ENCODE results near the gene FKBP1B. TPM values are rescaled to one million over a fixed set of nuclear protein-coding genes. Genes with fewer than 3 reads are reported as not detected.
A peak's percentile ranks its signal among the peaks of the same experiment; 100 is the strongest.
"Not testable (repeated sequence)": the region's sequence is repeated elsewhere in the genome, so short reads cannot be mapped to it uniquely, and the experiment has no call there.

FKBP1B gene
- total RNA-seq, 1 experiment from 2014 or later, result 15.1 TPM

DNA sequence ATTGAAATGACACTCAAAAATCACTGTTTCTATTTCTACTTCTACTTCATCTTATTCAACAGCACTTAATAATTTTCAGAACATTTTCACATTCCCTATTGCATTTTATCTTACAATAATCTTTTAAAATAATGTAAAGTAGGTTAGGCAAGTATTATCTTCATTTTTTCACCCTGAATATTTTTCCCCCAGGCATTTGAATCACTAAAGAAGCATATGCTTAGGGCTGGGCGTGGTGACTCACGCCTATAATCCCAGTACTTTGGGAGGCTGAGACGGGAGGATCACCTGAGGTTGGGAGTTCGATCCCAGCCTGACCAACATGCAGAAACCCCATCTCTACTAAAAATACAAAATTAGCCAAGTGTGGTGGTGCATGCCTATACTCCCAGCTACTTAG is 9.0 kb upstream of the FKBP1B start:
- Histone ChIP-seq H3K4me1 (replicated peaks) (no peaks in the 10 kb centered on the region), H3K27me3 (replicated peaks) (no peaks in the 10 kb centered on the region), H3K27ac (no peak overlapping the region), H3K36me3 (peaks cover 34% of the 10 kb centered on the region), H3K4me3 (no peak overlapping the region), H3K9me3 (replicated peaks) (no peaks in the 10 kb centered on the region)
- no peak for DNase-seq (ENCODE audit: low read depth in 1 of 2, low spot score in 2 of 2)

GRCh38 chr2:24043133-24043532 is 6.4 kb upstream of the FKBP1B start:
- H3K36me3 ChIP-seq, result peaks cover 17% of the 10 kb centered on the region
- H3K27me3 ChIP-seq (replicated peaks); H3K27ac ChIP-seq; DNase-seq (ENCODE audit: low read depth in 1 of 2, low spot score in 2 of 2); H3K4me3 ChIP-seq; H3K9me3 ChIP-seq (replicated peaks); H3K4me1 ChIP-seq (replicated peaks): not testable (repeated sequence)

- no peaks in the 10 kb centered on the region for H3K9me3 ChIP-seq (replicated peaks)
- no peak for DNase-seq (ENCODE audit: low read depth in 1 of 2, low spot score in 2 of 2)
- peaks cover 13% of the 10 kb centered on the region for H3K4me1 ChIP-seq (replicated peaks)
- H3K27ac ChIP-seq, result no peak overlapping the region
- no peaks in the 10 kb centered on the region; the same call in 1 of the 2 replicates for H3K36me3 ChIP-seq
- no peaks in the 10 kb centered on the region for H3K27me3 ChIP-seq (replicated peaks)
- H3K4me3 ChIP-seq, result peak overlapping the region; percentile 54
These were observed 3.7 kb upstream of the FKBP1B start for GRCh38 chr2:24045511-24046508.

DNA sequence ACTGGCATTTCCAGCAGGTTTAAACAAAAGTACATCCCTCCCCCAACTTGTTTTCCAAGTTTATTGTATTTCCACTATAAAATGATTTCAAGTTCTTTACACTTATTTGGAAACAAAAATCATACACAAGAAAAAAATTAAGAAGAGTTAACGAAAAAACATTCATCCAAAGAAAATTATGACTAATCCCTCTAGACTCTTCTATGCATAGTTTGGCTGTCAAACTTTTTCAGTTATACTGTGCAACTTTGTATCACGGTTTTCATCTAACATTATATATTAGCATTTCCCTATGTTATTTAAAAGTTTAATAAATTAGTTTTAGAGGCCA is 3.0 kb upstream of the FKBP1B start:
- Histone ChIP-seq H3K4me1 (replicated peaks) (peaks cover 13% of the 10 kb centered on the region), H3K9me3 (replicated peaks) (no peaks in the 10 kb centered on the region), H3K27ac (no peak overlapping the region; the same call in 1 of the 2 replicates), H3K27me3 (replicated peaks) (no peaks in the 10 kb centered on the region), H3K36me3 (no peaks in the 10 kb centered on the region; the same call in 1 of the 2 replicates), H3K4me3 (peak overlapping the region; percentile 54)
- no peak for DNase-seq (ENCODE audit: low read depth in 1 of 2, low spot score in 2 of 2)

- Histone ChIP-seq H3K36me3 (no peaks in the 10 kb centered on the region; the same call in 1 of the 2 replicates), H3K27ac (peak within 1 kb of the TSS; percentile 24; the same call in 1 of the 2 replicates)
- DNase-seq (ENCODE audit: low read depth in 1 of 2, low spot score in 2 of 2), result peak; percentile 91 to 98
These were observed 2.4 kb upstream of the FKBP1B start, which contains the start of gene WDCP for GRCh38 chr2:24046930-24047702. WDCP (minus strand) TSS chr2:24047391; CDS start chr2:24039494, 7,897 bp downstream.

GRCh38 chr2:24047703-24048033 is 1.9 kb upstream of the FKBP1B start:
- no peaks in the 10 kb centered on the region for H3K27me3 ChIP-seq (replicated peaks)
- H3K27ac ChIP-seq, result no peak overlapping the region
- H3K4me3 ChIP-seq, result no peak overlapping the region
- no peaks in the 10 kb centered on the region for H3K9me3 ChIP-seq (replicated peaks)
- DNase-seq (ENCODE audit: low read depth in 1 of 2, low spot score in 2 of 2), result no peak
- no peaks in the 10 kb centered on the region; the same call in 1 of the 2 replicates for H3K36me3 ChIP-seq
- peaks cover 15% of the 10 kb centered on the region for H3K4me1 ChIP-seq (replicated peaks)

More at GRCh38 chr2:24046930-24047702, 2.4 kb upstream of the FKBP1B start, which contains the start of gene WDCP:
- Histone ChIP-seq H3K27me3 (replicated peaks) (no peaks in the 10 kb centered on the region), H3K9me3 (replicated peaks) (no peaks in the 10 kb centered on the region), H3K4me1 (replicated peaks) (peaks cover 13% of the 10 kb centered on the region), H3K4me3 (peak within 1 kb of the TSS; percentile 54)

GRCh38 chr2:24048769-24049484 is 614 bp upstream of the FKBP1B start:
- Histone ChIP-seq H3K27ac (no peak overlapping the region), H3K4me3 (peak overlapping the region; percentile 56), H3K9me3 (replicated peaks) (no peaks in the 10 kb centered on the region), H3K36me3 (no peaks in the 10 kb centered on the region), H3K27me3 (replicated peaks) (no peaks in the 10 kb centered on the region), H3K4me1 (replicated peaks) (peaks cover 24% of the 10 kb centered on the region)
- DNase-seq (ENCODE audit: low read depth in 1 of 2, low spot score in 2 of 2), result no peak

GRCh38 chr2:24050041-24050979 is 769 bp downstream of the FKBP1B start:
- H3K27ac ChIP-seq, result no peak overlapping the region

GRCh38 chr2:24051833-24052232 is 2.3 kb downstream of the FKBP1B start:
- Histone ChIP-seq H3K9me3 (replicated peaks) (no peaks in the 10 kb centered on the region), H3K36me3 (no peaks in the 10 kb centered on the region)

More at GRCh38 chr2:24050041-24050979, 769 bp downstream of the FKBP1B start:
- Histone ChIP-seq H3K9me3 (replicated peaks) (no peaks in the 10 kb centered on the region), H3K4me1 (replicated peaks) (peaks cover 24% of the 10 kb centered on the region), H3K27me3 (replicated peaks) (no peaks in the 10 kb centered on the region), H3K4me3 (peak overlapping the region; percentile 56), H3K36me3 (no peaks in the 10 kb centered on the region)
- DNase-seq (ENCODE audit: low read depth in 1 of 2, low spot score in 2 of 2), result peak in 1 of 2 experiments; percentile 33

DNA sequence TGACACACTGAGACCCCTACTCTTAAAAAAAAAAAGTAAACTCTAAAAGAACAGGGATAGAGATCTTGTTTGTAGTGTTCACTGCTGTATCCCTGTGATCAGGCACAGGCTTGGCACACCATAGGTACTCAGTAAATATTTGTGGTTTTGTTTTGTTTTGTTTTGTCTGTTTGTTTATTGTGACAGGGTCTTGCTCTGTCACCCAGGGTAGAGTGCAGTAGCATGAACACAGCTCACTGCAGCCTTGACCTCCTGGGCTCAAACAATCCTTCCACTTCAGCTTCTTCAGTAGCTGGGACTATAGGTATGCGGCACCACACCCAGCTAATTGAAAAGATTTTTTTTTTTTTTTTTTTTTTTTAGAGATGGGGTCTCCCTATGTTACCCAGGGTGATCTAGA is 3.4 kb downstream of the FKBP1B start:
- H3K9me3 ChIP-seq (replicated peaks), result no peaks in the 10 kb centered on the region
- H3K4me3 ChIP-seq, result no peak overlapping the region
- no peaks in the 10 kb centered on the region for H3K27me3 ChIP-seq (replicated peaks)
- H3K27ac ChIP-seq, result no peak overlapping the region
- H3K4me1 ChIP-seq (replicated peaks), result peaks cover 17% of the 10 kb centered on the region
- H3K36me3 ChIP-seq, result no peaks in the 10 kb centered on the region
- peak in 1 of 2 experiments; percentile 41 for DNase-seq (ENCODE audit: low read depth in 1 of 2, low spot score in 2 of 2)

More at GRCh38 chr2:24051833-24052232, 2.3 kb downstream of the FKBP1B start:
- Histone ChIP-seq H3K4me3 (no peak overlapping the region), H3K27me3 (replicated peaks) (no peaks in the 10 kb centered on the region), H3K4me1 (replicated peaks) (peaks cover 20% of the 10 kb centered on the region), H3K27ac (no peak overlapping the region)
- DNase-seq (ENCODE audit: low read depth in 1 of 2, low spot score in 2 of 2), result no peak

- Histone ChIP-seq H3K27ac (no peak overlapping the region), H3K36me3 (no peaks in the 10 kb centered on the region), H3K4me1 (replicated peaks) (peaks cover 11% of the 10 kb centered on the region; the same call in 1 of the 2 replicates), H3K4me3 (no peak overlapping the region), H3K27me3 (replicated peaks) (no peaks in the 10 kb centered on the region), H3K9me3 (replicated peaks) (no peaks in the 10 kb centered on the region)
- no peak for DNase-seq (ENCODE audit: low read depth in 1 of 2, low spot score in 2 of 2)
These were observed 4.9 kb downstream of the FKBP1B start for GRCh38 chr2:24054366-24055010.

DNA sequence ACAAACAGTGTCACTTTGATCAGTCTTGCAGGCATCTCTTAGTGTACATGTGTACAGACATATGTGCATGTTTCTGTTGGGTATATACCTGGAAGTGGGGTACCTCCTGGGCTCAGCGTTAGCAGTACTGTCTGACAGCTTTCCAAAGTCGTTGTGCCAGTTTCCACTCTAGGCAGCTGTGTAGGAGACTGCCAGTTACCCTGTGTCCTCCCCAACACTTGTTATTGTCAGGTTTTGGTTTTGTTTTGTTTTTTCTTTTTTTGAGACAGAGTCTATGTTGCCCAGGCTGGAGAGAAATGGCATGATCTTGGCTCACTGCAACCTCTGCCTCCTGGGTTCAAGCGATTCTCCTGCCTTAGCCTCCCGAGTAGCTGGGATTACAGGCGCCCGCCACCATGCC is 6.2 kb downstream of the FKBP1B start:
- Histone ChIP-seq H3K27ac (no peak overlapping the region), H3K27me3 (replicated peaks) (no peaks in the 10 kb centered on the region), H3K36me3 (no peaks in the 10 kb centered on the region), H3K4me1 (replicated peaks) (peaks cover 11% of the 10 kb centered on the region; the same call in 1 of the 2 replicates), H3K4me3 (no peak overlapping the region), H3K9me3 (replicated peaks) (no peaks in the 10 kb centered on the region)
- no peak for DNase-seq (ENCODE audit: low read depth in 1 of 2, low spot score in 2 of 2)
